ENCODE data around the gene LRRFIP2.

DNA sequence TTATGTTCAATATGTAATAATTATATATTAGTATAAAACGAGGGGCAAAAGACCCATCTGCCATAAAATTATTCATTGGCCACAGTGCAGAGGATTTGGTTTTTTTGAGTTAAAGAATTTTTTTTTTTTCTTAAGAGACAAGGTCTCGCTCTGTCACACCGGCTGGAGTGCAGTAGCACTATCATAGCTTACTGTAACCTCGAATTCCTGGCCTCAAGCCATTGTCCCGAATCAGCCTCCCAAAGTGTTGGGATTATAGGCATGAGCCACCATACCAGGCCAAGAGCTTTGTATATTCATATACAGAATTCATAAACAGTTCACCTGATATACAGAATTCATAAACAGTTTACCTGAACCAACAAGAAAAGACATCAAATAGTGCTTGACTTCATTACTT is 20.2 kb upstream of the LRRFIP2 start:
- TF ChIP-seq, protein P1, sequence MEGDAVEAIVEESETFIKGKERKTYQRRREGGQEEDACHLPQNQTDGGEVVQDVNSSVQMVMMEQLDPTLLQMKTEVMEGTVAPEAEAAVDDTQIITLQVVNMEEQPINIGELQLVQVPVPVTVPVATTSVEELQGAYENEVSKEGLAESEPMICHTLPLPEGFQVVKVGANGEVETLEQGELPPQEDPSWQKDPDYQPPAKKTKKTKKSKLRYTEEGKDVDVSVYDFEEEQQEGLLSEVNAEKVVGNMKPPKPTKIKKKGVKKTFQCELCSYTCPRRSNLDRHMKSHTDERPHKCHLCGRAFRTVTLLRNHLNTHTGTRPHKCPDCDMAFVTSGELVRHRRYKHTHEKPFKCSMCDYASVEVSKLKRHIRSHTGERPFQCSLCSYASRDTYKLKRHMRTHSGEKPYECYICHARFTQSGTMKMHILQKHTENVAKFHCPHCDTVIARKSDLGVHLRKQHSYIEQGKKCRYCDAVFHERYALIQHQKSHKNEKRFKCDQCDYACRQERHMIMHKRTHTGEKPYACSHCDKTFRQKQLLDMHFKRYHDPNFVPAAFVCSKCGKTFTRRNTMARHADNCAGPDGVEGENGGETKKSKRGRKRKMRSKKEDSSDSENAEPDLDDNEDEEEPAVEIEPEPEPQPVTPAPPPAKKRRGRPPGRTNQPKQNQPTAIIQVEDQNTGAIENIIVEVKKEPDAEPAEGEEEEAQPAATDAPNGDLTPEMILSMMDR (conservative IDR thresholded peaks at IDR 0.05; ENCODE audit: low read depth, low read length), result no peak
- no peak for TF ChIP-seq EZH2 (IDR thresholded peaks at IDR 0.05; ENCODE audit: borderline replicate concordance, low read depth, low read length, poor library complexity, severe bottlenecking)
